GM12878 (cell line): ENCODE measurements around the gene LAMA2. TPM values are rescaled to one million over a fixed set of nuclear protein-coding genes. Genes with fewer than 3 reads are reported as not detected.

Source experiments
- ATAC-seq: fragments of 200-7000 bp; cut with Tn5 transposase; 3 replicates; pipeline ENCODE4 v1.9.1; 2020; ENCODE audit warnings: mild to moderate bottlenecking, moderate library complexity
- BruUV-seq: library from RNA; stranded (reverse); fragments of 400-500 nt; replicated peaks from 2 replicates; lab custom pipeline; 2021; lab: Mats Ljungman, UMichigan
- CTCF ChIA-PET: fragments of 300-600 bp; sonication (Branson Sonifier 250); formaldehyde crosslinking; extraction: SDS; loops from one replicate; lab custom pipeline; 2021; ENCODE audit warnings: inconsistent platforms; lab: Yijun Ruan, JAX
- POLR2A ChIA-PET: fragments of 350-600 bp; formaldehyde crosslinking; extraction: SDS; loops from one replicate; lab custom pipeline; 2021; ENCODE audit warnings: inconsistent platforms; lab: Charles Lee
- RAD21 ChIA-PET: fragments of 300-600 bp; sonication (Branson Sonifier 250); formaldehyde crosslinking; loops from one replicate; lab custom pipeline; 2023; ENCODE audit warnings: antibody characterized with exemption; ENCODE audit not compliant: unreplicated experiment; lab: Charles Lee
- SMC1A ChIA-PET: fragments of 300-600 bp; sonication (Branson Sonifier 250); formaldehyde crosslinking; loops from one replicate; lab custom pipeline; 2023; ENCODE audit not compliant: unreplicated experiment, uncharacterized antibody; lab: Charles Lee
- DNase-seq: peaks from one replicate; pipeline ENCODE4 v3.0.0-alpha.2; 2011; ENCODE audit warnings: low read depth, low spot score
- FAIRE-seq: peaks from 3 replicates; lab custom pipeline; 2011; peaks lifted over from hg19 to GRCh38; lab: Jason Lieb, UNC
- H2AFZ ChIP-seq: 2 replicates; pipeline ENCODE4 v1.6.0; 2011; ENCODE audit warnings: low read depth, low read length, control low read depth; ENCODE audit not compliant: control insufficient read depth
- H3K27ac ChIP-seq: 2 replicates; pipeline ENCODE4 v1.5.1; 2011; ENCODE audit warnings: control low read depth; ENCODE audit not compliant: control insufficient read depth, insufficient read depth
- H3K27me3 ChIP-seq, 2 experiments: replicated peaks in 1 of 2; 2 replicates each; pipeline versions ENCODE4 v1.6.0 to v1.6.1; 2011; ENCODE audit warnings: low read length in 1 of 2; ENCODE audit not compliant: control insufficient read depth in 2 of 2, insufficient read depth in 2 of 2
- H3K36me3 ChIP-seq, 2 experiments: 2 replicates each; pipeline ENCODE4 v1.5.1; 2011; ENCODE audit warnings: low read length in 1 of 2; ENCODE audit not compliant: control insufficient read depth in 2 of 2, insufficient read depth in 2 of 2
- H3K4me1 ChIP-seq: 2 replicates; pipeline ENCODE4 v1.6.1; 2011; ENCODE audit warnings: mild to moderate bottlenecking, low read length, moderate library complexity, mixed read lengths; ENCODE audit not compliant: control insufficient read depth, insufficient read depth
- H3K4me2 ChIP-seq: 2 replicates; pipeline ENCODE4 v1.6.0; 2011; ENCODE audit warnings: control low read depth; ENCODE audit not compliant: control insufficient read depth, insufficient read depth
- H3K4me3 ChIP-seq: fragments of 200-600 bp; sonication (generic); 2 replicates; pipeline ENCODE4 v1.5.1; 2016
- H3K79me2 ChIP-seq: 2 replicates; pipeline ENCODE4 v1.6.0; 2011; ENCODE audit warnings: low read length; ENCODE audit not compliant: control insufficient read depth, insufficient read depth
- H3K9ac ChIP-seq: 2 replicates; pipeline ENCODE4 v1.8.0; 2011; ENCODE audit warnings: low read length, control low read depth, mixed read lengths; ENCODE audit not compliant: control insufficient read depth, insufficient read depth
- H3K9me3 ChIP-seq: replicated peaks from 3 replicates; pipeline ENCODE4 v1.5.1; 2011; ENCODE audit warnings: mild to moderate bottlenecking, low read length; ENCODE audit not compliant: control insufficient read depth, insufficient read depth
- H4K20me1 ChIP-seq: 2 replicates; pipeline ENCODE4 v1.6.0; 2011; ENCODE audit not compliant: control insufficient read depth, insufficient read depth
- CEBPZ ChIP-seq: fragments of 150-350 bp; IDR thresholded peaks from 2 replicates; pipeline ENCODE4 v1.6.1; 2016; ENCODE audit warnings: low read depth, low read length
- CREB1 ChIP-seq: IDR thresholded peaks from 2 replicates; pipeline ENCODE4 v1.6.1; 2012; ENCODE audit warnings: low read depth, mild to moderate bottlenecking, inconsistent platforms
- ETV6 ChIP-seq, 2 experiments: fragments of 450-650 bp in 1 of 2; IDR thresholded peaks in 1 of 2; conservative IDR thresholded peaks in 1 of 2; 2 replicates each; pipeline ENCODE4 v1.6.1; 2014; ENCODE audit warnings: antibody characterized with exemption in 1 of 2, borderline replicate concordance in 1 of 2, low read depth in 1 of 2, mild to moderate bottlenecking in 1 of 2, moderate library complexity in 1 of 2
- FOXK2 ChIP-seq: fragments of 450-650 bp; IDR thresholded peaks from 2 replicates; pipeline ENCODE4 v1.6.1; 2017; ENCODE audit warnings: mild to moderate bottlenecking, moderate library complexity
- NBN ChIP-seq: fragments of 450-650 bp; IDR thresholded peaks from 2 replicates; pipeline ENCODE4 v1.6.1; 2016
- POU2F2 ChIP-seq: IDR thresholded peaks from 3 replicates; pipeline ENCODE4 v1.6.1; 2011; ENCODE audit warnings: low read depth, mild to moderate bottlenecking, low read length, borderline replicate concordance
- RELA ChIP-seq: fragments of 450-650 bp; IDR thresholded peaks from 2 replicates; pipeline ENCODE4 v1.8.0; 2014; ENCODE audit warnings: borderline replicate concordance; ENCODE audit not compliant: partially characterized antibody
- SREBF1 ChIP-seq: IDR thresholded peaks from 2 replicates; pipeline ENCODE4 v1.6.1; 2012; ENCODE audit warnings: mild to moderate bottlenecking, low read length
- SREBF2 ChIP-seq: IDR thresholded peaks from 2 replicates; pipeline ENCODE4 v1.6.1; 2012; ENCODE audit warnings: mild to moderate bottlenecking, low read length
- WRNIP1 ChIP-seq: IDR thresholded peaks from 2 replicates; pipeline ENCODE4 v1.6.1; 2011; ENCODE audit warnings: low read depth, low read length, improper control_type of control experiment, borderline replicate concordance
- ZBED1 ChIP-seq: IDR thresholded peaks from 2 replicates; pipeline ENCODE4 v1.6.1; 2016; ENCODE audit warnings: borderline replicate concordance
- WGBS: methylation state at CpG from one replicate; pipeline ENCODE4 v1.1.6; 2016; ENCODE audit warnings: low lambda C conversion rate; ENCODE audit not compliant: insufficient replicate concordance, insufficient coverage; ENCODE audit errors: missing lambda C conversion rate; 5-methylcytosine and 5-hydroxymethylcytosine counted together
- in situ Hi-C: fragments of 300-500 bp; cut with MboI; formaldehyde crosslinking; loops from 9 replicates; pipeline ENCODE4 v1.14.3; 2018; ENCODE audit warnings: mixed read lengths
- intact Hi-C: fragments of 100-400 bp; cut with micrococcal nuclease; formaldehyde crosslinking; loops from one replicate; pipeline ENCODE4 v1.14.2; 2022; ENCODE audit not compliant: unreplicated experiment
- polyA plus RNA-seq, 11 experiments: library from polyadenylated mRNA; depleted of rRNA in 4 of 11; unstranded in 6 of 11; stranded (reverse) in 5 of 11; fragments of >200 nt; fragmentation: Nextera tagmentation in 4 of 11; fragmentation: Illumina TruSeq in 1 of 11; extraction: Ambion mirVana in 4 of 11; extraction: Trizol in 1 of 11; gene quantifications; 1 replicate in 1 of 11; 2 replicates in 10 of 11; pipeline versions ENCODE4 v1.2.1 to v1.2.3, GENCODE V29; 2011 to 2016; ENCODE audit warnings: inconsistent platforms in 2 of 11, missing spikeins in 2 of 11, low read depth in 1 of 11
- total RNA-seq, 4 experiments: library from RNA; depleted of rRNA in 3 of 4; stranded (reverse); fragments of >200 nt in 3 of 4; fragmentation: Illumina TruSeq in 1 of 4; extraction: Trizol in 1 of 4; gene quantifications; 2 replicates each; pipeline versions ENCODE4 v1.2.1 to v1.2.3, GENCODE V29; 2013 to 2021
- TF ChIP-seq, protein P1 (sequence below): fragments of 450-650 bp; IDR thresholded peaks from 2 replicates; pipeline ENCODE4 v1.6.1; 2017; ENCODE audit warnings: low read depth, mild to moderate bottlenecking, moderate library complexity
- TF ChIP-seq, protein P2 (sequence below): IDR thresholded peaks from 2 replicates; pipeline ENCODE4 v1.6.1; 2011; ENCODE audit warnings: low read depth, low read length, improper control_type of control experiment, borderline replicate concordance
- TF ChIP-seq, protein P3 (sequence below): fragments of 450-650 bp; formaldehyde crosslinking; IDR thresholded peaks from 2 replicates; pipeline ENCODE4 v1.4.0; 2022; ENCODE audit warnings: mild to moderate bottlenecking, moderate library complexity

Gene LAMA2
- total and polyA plus RNA-seq, 10 of the 15 experiments (the other 5 are each of a cell fraction or from before 2014, with no cell fraction given), result 0.04 to 2.0 (median 0.37) TPM; not detected in 1

- Histone ChIP-seq H2AFZ (no peak overlapping the region), H3K9me3 (no peaks in the 10 kb centered on the region), H3K4me2 (no peak overlapping the region), H3K27ac (no peak overlapping the region), H3K27me3 (no peaks in the 10 kb centered on the region), H4K20me1 (no peaks in the 10 kb centered on the region), H3K36me3 (no peaks in the 10 kb centered on the region), H3K9ac (no peak overlapping the region), H3K79me2 (no peaks in the 10 kb centered on the region), H3K4me3 (no peak overlapping the region), H3K4me1 (peaks cover 23% of the 10 kb centered on the region)
- WGBS, result 68% methylated on average over 6 of the region's 6 CpGs
- ChIA-PET SMC1A (interaction anchor here (0.8 to 2.1 kb wide), 5 partner anchors 9 to 445 kb away, joined by 3 to 8 read pairs (median 4); no protein-coding TSS in a partner anchor), POLR2A (no interaction called here), RAD21 (interaction anchor here (1.4 kb wide), 1 partner anchor 105 kb away, joined by 3 read pairs; no protein-coding TSS in a partner anchor), CTCF (interaction anchor here (0.9 to 1.3 kb wide), 2 partner anchors 400 to 528 kb away, joined by 3 to 4 read pairs; no protein-coding TSS in a partner anchor)
- ATAC-seq, result no peak
- TF ChIP-seq, protein P1, sequence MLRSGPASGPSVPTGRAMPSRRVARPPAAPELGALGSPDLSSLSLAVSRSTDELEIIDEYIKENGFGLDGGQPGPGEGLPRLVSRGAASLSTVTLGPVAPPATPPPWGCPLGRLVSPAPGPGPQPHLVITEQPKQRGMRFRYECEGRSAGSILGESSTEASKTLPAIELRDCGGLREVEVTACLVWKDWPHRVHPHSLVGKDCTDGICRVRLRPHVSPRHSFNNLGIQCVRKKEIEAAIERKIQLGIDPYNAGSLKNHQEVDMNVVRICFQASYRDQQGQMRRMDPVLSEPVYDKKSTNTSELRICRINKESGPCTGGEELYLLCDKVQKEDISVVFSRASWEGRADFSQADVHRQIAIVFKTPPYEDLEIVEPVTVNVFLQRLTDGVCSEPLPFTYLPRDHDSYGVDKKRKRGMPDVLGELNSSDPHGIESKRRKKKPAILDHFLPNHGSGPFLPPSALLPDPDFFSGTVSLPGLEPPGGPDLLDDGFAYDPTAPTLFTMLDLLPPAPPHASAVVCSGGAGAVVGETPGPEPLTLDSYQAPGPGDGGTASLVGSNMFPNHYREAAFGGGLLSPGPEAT, result no peak
- TF ChIP-seq, protein P2, sequence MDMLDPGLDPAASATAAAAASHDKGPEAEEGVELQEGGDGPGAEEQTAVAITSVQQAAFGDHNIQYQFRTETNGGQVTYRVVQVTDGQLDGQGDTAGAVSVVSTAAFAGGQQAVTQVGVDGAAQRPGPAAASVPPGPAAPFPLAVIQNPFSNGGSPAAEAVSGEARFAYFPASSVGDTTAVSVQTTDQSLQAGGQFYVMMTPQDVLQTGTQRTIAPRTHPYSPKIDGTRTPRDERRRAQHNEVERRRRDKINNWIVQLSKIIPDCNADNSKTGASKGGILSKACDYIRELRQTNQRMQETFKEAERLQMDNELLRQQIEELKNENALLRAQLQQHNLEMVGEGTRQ, result no peak
- no peak for TF ChIP-seq CREB1
- no peak for TF ChIP-seq POU2F2
- no peak for TF ChIP-seq NBN
- TF ChIP-seq ETV6 (conservative IDR thresholded peaks at IDR 0.05 in 1 of 2, IDR thresholded peaks at IDR 0.05 in 1 of 2; ENCODE audit: borderline replicate concordance in 1 of 2, low read depth in 1 of 2), result no peak
- no peak for TF ChIP-seq CEBPZ
- no peak for TF ChIP-seq WRNIP1
- TF ChIP-seq RELA, result no peak
- TF ChIP-seq FOXK2, result no peak
- TF ChIP-seq SREBF2, result no peak
- TF ChIP-seq, protein P3, sequence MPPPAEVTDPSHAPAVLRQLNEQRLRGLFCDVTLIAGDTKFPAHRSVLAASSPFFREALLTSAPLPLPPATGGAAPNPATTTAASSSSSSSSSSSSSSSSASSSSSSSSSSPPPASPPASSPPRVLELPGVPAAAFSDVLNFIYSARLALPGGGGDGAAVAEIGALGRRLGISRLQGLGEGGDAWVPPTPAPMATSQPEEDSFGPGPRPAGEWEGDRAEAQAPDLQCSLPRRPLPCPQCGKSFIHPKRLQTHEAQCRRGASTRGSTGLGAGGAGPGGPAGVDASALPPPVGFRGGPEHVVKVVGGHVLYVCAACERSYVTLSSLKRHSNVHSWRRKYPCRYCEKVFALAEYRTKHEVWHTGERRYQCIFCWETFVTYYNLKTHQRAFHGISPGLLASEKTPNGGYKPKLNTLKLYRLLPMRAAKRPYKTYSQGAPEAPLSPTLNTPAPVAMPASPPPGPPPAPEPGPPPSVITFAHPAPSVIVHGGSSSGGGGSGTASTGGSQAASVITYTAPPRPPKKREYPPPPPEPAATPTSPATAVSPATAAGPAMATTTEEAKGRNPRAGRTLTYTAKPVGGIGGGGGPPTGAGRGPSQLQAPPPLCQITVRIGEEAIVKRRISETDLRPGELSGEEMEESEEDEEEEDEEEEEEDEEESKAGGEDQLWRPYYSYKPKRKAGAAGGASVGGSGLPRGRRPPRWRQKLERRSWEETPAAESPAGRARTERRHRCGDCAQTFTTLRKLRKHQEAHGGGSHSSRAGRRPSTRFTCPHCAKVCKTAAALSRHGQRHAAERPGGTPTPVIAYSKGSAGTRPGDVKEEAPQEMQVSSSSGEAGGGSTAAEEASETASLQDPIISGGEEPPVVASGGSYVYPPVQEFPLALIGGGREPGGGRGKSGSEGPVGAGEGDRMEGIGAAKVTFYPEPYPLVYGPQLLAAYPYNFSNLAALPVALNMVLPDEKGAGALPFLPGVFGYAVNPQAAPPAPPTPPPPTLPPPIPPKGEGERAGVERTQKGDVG (CRISPR knock-in tag), result no peak
- TF ChIP-seq SREBF1, result no peak
- no peak for TF ChIP-seq ZBED1
- FAIRE-seq, result no peak
- intact Hi-C loops (loop anchor here (10.0 kb wide), 1 partner anchor 391 kb away; no protein-coding TSS in a partner anchor), in situ Hi-C loops (loop anchor here (5.0 to 10.0 kb wide), 2 partner anchors 249 to 441 kb away; no protein-coding TSS in a partner anchor)
- BruUV-seq, result no TSS peak
- no peak for DNase-seq
Observed at GRCh38 chr6:129493354-129493902, 610.5 kb downstream of the LAMA2 start.
